Trophoblast cell (in vitro differentiated cells and primary cell): ENCODE measurements around the gene SCRN2.

Experiments used
- DNase-seq, 2 donors: peaks; one replicate each; pipeline ENCODE4 v3.0.0-alpha.2; 2016
- H2AFZ ChIP-seq: 2 replicates; pipeline ENCODE4 v1.6.1; 2013; ENCODE audit warnings: low read length, moderate library complexity, mild to moderate bottlenecking; ENCODE audit not compliant: insufficient read depth, poor library complexity
- H2AK5ac ChIP-seq: 2 replicates; pipeline ENCODE4 v1.6.1; 2013; ENCODE audit warnings: mild to moderate bottlenecking, low read length
- H2BK120ac ChIP-seq: 2 replicates; pipeline ENCODE4 v1.6.1; 2013; ENCODE audit warnings: low read length, mild to moderate bottlenecking, moderate library complexity; ENCODE audit not compliant: insufficient read depth, poor library complexity
- H2BK12ac ChIP-seq: 2 replicates; pipeline ENCODE4 v1.6.1; 2013; ENCODE audit warnings: mild to moderate bottlenecking, low read length, moderate library complexity
- H2BK5ac ChIP-seq: 2 replicates; pipeline ENCODE4 v1.6.1; 2013; ENCODE audit warnings: low read length, low read depth, moderate library complexity, mild to moderate bottlenecking; ENCODE audit not compliant: poor library complexity
- H3K14ac ChIP-seq: 2 replicates; pipeline ENCODE4 v1.6.1; 2013; ENCODE audit warnings: mild to moderate bottlenecking, low read length
- H3K18ac ChIP-seq: 2 replicates; pipeline ENCODE4 v1.6.1; 2013; ENCODE audit warnings: mild to moderate bottlenecking, low read length
- H3K23ac ChIP-seq: 2 replicates; pipeline ENCODE4 v1.6.1; 2013; ENCODE audit warnings: low read length
- H3K27ac ChIP-seq: 2 replicates; pipeline ENCODE4 v1.5.1; 2013; ENCODE audit warnings: low read depth, mild to moderate bottlenecking, inconsistent platforms, low read length, moderate library complexity
- H3K27me3 ChIP-seq: 2 replicates; pipeline ENCODE4 v1.6.1; 2013; ENCODE audit warnings: inconsistent platforms, mild to moderate bottlenecking, low read length, moderate library complexity; ENCODE audit not compliant: insufficient read depth
- H3K36me3 ChIP-seq, 2 experiments: 1 replicate in 1 of 2; 2 replicates in 1 of 2; pipeline ENCODE4 v1.6.1; 2013; ENCODE audit warnings: low read length in 2 of 2, mild to moderate bottlenecking in 2 of 2, moderate library complexity in 1 of 2; ENCODE audit not compliant: insufficient read depth in 2 of 2, control insufficient read depth in 1 of 2
- H3K4ac ChIP-seq: 2 replicates; pipeline ENCODE4 v1.6.1; 2013; ENCODE audit warnings: low read depth, mild to moderate bottlenecking, low read length, moderate library complexity
- H3K4me1 ChIP-seq, 2 experiments: 1 replicate in 1 of 2; 2 replicates in 1 of 2; pipeline ENCODE4 v1.6.1; 2013; ENCODE audit warnings: low read length in 2 of 2, mild to moderate bottlenecking in 2 of 2, moderate library complexity in 1 of 2; ENCODE audit not compliant: insufficient read depth in 2 of 2, control insufficient read depth in 1 of 2
- H3K4me2 ChIP-seq: 2 replicates; pipeline ENCODE4 v1.6.1; 2013; ENCODE audit warnings: inconsistent platforms, mild to moderate bottlenecking, low read length, moderate library complexity
- H3K4me3 ChIP-seq: 2 replicates; pipeline ENCODE4 v1.5.1; 2013; ENCODE audit warnings: mild to moderate bottlenecking, low read depth, low read length, inconsistent platforms
- H3K79me1 ChIP-seq: one replicate; pipeline ENCODE4 v1.6.1; 2013; ENCODE audit warnings: low read length
- H3K79me2 ChIP-seq: 2 replicates; pipeline ENCODE4 v1.6.1; 2013; ENCODE audit warnings: low read length, mild to moderate bottlenecking; ENCODE audit not compliant: control insufficient read depth, insufficient read depth, poor library complexity
- H3K9ac ChIP-seq: 2 replicates; pipeline ENCODE4 v1.6.1; 2013; ENCODE audit warnings: mild to moderate bottlenecking, low read length
- H3K9me3 ChIP-seq: 2 replicates; pipeline ENCODE4 v1.6.1; 2013; ENCODE audit warnings: low read depth, mild to moderate bottlenecking, control low read depth, inconsistent platforms, low read length; ENCODE audit not compliant: insufficient read depth
- H4K12ac ChIP-seq: 2 replicates; pipeline ENCODE4 v1.6.1; 2013; ENCODE audit warnings: low read depth, mild to moderate bottlenecking, low read length, moderate library complexity
- H4K8ac ChIP-seq: 2 replicates; pipeline ENCODE4 v1.6.1; 2013; ENCODE audit warnings: low read depth, mild to moderate bottlenecking, low read length, moderate library complexity
- H4K91ac ChIP-seq: one replicate; pipeline ENCODE4 v1.6.1; 2013; ENCODE audit warnings: low read depth, mild to moderate bottlenecking, low read length, moderate library complexity
- WGBS: extraction: QIAGEN DNeasy Blood & Tissue Kit; methylation state at CpG from one replicate; pipeline ENCODE4 v1.1.7; 2013; ENCODE audit warnings: missing lambda C conversion rate; ENCODE audit not compliant: insufficient read length, insufficient coverage; ENCODE audit errors: extremely low coverage; 5-methylcytosine and 5-hydroxymethylcytosine counted together

SCRN2 gene

GRCh38 chr17:47879776-47880454 is 38.8 kb upstream of the SCRN2 start:
- peaks cover 28% of the 10 kb centered on the region for H3K79me1 ChIP-seq
- no peak overlapping the region for H3K9ac ChIP-seq
- no peak overlapping the region for H3K4ac ChIP-seq
- H4K12ac ChIP-seq: no peak overlapping the region
- H3K4me3 ChIP-seq: no peak overlapping the region
- H3K9me3 ChIP-seq: peaks cover 3% of the 10 kb centered on the region
- H2BK12ac ChIP-seq: peak overlapping the region; percentile 30
- H3K18ac ChIP-seq: no peak overlapping the region
- no peak overlapping the region for H2AFZ ChIP-seq
- H2BK120ac ChIP-seq: no peak overlapping the region
- no peak overlapping the region for H3K27ac ChIP-seq
- WGBS: no CpG with 5 or more reads among the region's 8 CpGs
- peak overlapping the region; percentile 11 for H2AK5ac ChIP-seq
- DNase-seq: no peak
- no peak overlapping the region for H4K91ac ChIP-seq
- H3K23ac ChIP-seq: no peak overlapping the region
- H3K4me1 ChIP-seq: peaks cover 30 to 38% of the 10 kb centered on the region in 2 experiments
- H3K36me3 ChIP-seq: no peaks in the 10 kb centered on the region
- no peak overlapping the region for H3K4me2 ChIP-seq
- peaks cover 4% of the 10 kb centered on the region for H3K79me2 ChIP-seq
- no peak overlapping the region for H2BK5ac ChIP-seq
- no peaks in the 10 kb centered on the region for H3K27me3 ChIP-seq
- no peak overlapping the region for H4K8ac ChIP-seq
- no peak overlapping the region for H3K14ac ChIP-seq

- Histone ChIP-seq H2AFZ (no peak overlapping the region), H3K4me2 (no peak overlapping the region), H3K79me2 (peaks cover 2% of the 10 kb centered on the region), H3K4me3 (no peak overlapping the region), H3K23ac (no peak overlapping the region), H2BK120ac (no peak overlapping the region), H3K9ac (no peak overlapping the region), H2BK5ac (no peak overlapping the region), H2BK12ac (no peak overlapping the region), H3K27ac (no peak overlapping the region), H3K79me1 (peaks cover 24% of the 10 kb centered on the region), H3K36me3 (no peaks in the 10 kb centered on the region), H3K4me1 (peaks cover 27 to 30% of the 10 kb centered on the region in 2 experiments), H2AK5ac (no peak overlapping the region), H3K9me3 (peaks cover 3% of the 10 kb centered on the region), H3K14ac (no peak overlapping the region), H4K12ac (no peak overlapping the region), H4K8ac (no peak overlapping the region), H3K18ac (no peak overlapping the region), H4K91ac (no peak overlapping the region), H3K4ac (no peak overlapping the region), H3K27me3 (no peaks in the 10 kb centered on the region)
- DNase-seq: no peak
- no CpG with 5 or more reads among the region's 2 CpGs for WGBS
Measured at GRCh38 chr17:47879028-47879585, 38.0 kb upstream of the SCRN2 start.

DNA sequence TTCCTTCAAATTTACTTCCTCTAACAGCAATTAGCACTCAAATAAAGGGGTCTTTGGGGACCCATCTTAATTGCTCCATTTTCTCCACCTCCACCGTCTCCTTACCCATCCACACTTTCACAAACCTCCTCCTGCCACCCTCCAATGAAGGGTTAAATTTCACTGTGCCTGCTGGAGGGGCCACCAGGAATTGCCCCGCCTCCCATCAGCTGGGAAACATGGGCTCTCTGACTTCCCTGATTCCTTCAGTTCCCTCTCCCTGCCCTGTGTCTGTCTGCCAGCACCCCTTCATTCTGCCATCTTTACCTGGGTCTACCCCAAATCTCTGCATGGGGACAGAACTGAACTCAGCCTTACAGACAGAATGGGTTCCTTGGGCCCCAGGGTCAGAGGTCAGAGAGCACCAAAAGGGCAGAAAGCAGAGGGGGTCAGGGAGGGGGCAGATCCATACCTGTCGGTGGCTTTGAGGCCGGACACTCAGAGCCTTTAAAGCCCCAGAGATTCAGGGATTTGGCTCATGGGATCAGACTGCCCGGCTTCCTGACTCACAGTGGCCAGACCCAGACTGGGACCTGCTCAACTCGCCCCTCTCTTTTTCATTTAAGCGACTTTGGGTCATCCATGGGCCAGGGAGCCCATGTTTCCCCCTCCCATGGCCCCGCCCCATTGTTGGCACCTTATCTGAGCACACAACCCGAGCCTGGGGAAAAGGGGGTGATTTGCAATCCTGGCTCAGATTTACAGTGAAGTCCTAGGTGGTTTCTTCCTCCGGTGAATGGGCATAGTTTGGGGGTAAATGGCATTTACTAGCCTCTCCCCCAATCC is 37.3 kb upstream of the SCRN2 start:
- H3K4me1 ChIP-seq: peaks cover 21 to 27% of the 10 kb centered on the region in 2 experiments

GRCh38 chr17:47877368-47878034 is 36.4 kb upstream of the SCRN2 start:
- peaks cover 3% of the 10 kb centered on the region for H3K9me3 ChIP-seq
- peaks cover 1% of the 10 kb centered on the region for H3K79me2 ChIP-seq
- DNase-seq: no peak
- peaks cover 25% of the 10 kb centered on the region for H3K79me1 ChIP-seq
- H4K91ac ChIP-seq: peak overlapping the region; percentile 46
- H2BK5ac ChIP-seq: peak overlapping the region; percentile 24
- H3K23ac ChIP-seq: no peak overlapping the region
- no peak overlapping the region for H3K4me3 ChIP-seq
- H2AFZ ChIP-seq: no peak overlapping the region
- no peaks in the 10 kb centered on the region for H3K27me3 ChIP-seq
- no CpG with 5 or more reads among the region's 9 CpGs for WGBS
- H4K8ac ChIP-seq: no peak overlapping the region
- peak overlapping the region; percentile 78 for H2BK12ac ChIP-seq
- H2AK5ac ChIP-seq: peak overlapping the region; percentile 58
- no peak overlapping the region for H4K12ac ChIP-seq
- H3K4me2 ChIP-seq: no peak overlapping the region
- H3K4me1 ChIP-seq: peaks cover 25 to 31% of the 10 kb centered on the region in 2 experiments
- H2BK120ac ChIP-seq: peak overlapping the region; percentile 68
- peak overlapping the region; percentile 11 for H3K4ac ChIP-seq
- peak overlapping the region; percentile 47 for H3K14ac ChIP-seq
- H3K36me3 ChIP-seq: no peaks in the 10 kb centered on the region
- no peak overlapping the region for H3K18ac ChIP-seq
- no peak overlapping the region for H3K27ac ChIP-seq
- H3K9ac ChIP-seq: no peak overlapping the region

More for the DNA sequence above, 37.3 kb upstream of the SCRN2 start:
- Histone ChIP-seq H3K4ac (no peak overlapping the region), H2BK5ac (peak overlapping the region; percentile 5), H2AFZ (no peak overlapping the region), H2BK12ac (peak overlapping the region; percentile 74), H3K23ac (no peak overlapping the region), H2BK120ac (peak overlapping the region; percentile 68), H3K9me3 (peaks cover 3% of the 10 kb centered on the region), H3K14ac (peak overlapping the region; percentile 17), H3K9ac (no peak overlapping the region), H2AK5ac (no peak overlapping the region), H4K91ac (peak overlapping the region; percentile 46), H3K18ac (peak overlapping the region; percentile 7), H4K12ac (no peak overlapping the region), H3K79me1 (peaks cover 21% of the 10 kb centered on the region), H4K8ac (no peak overlapping the region), H3K4me2 (no peak overlapping the region), H3K27me3 (no peaks in the 10 kb centered on the region), H3K4me3 (no peak overlapping the region), H3K79me2 (no peaks in the 10 kb centered on the region), H3K36me3 (no peaks in the 10 kb centered on the region), H3K27ac (no peak overlapping the region)
- WGBS: no CpG with 5 or more reads among the region's 10 CpGs
- DNase-seq: no peak
